Loucy (cell line): Measurements from ENCODE around the gene TNRC6C.

Source experiments
- EZH2phosphoT487 ChIP-seq: fragments of 200-600 bp; IDR thresholded peaks from 2 replicates; pipeline ENCODE4 v1.6.1; 2018; ENCODE audit warnings: antibody characterized with exemption, mild to moderate bottlenecking, moderate library complexity, borderline replicate concordance
- TF ChIP-seq, protein P1 (sequence below): fragments of 200-600 bp; sonication (generic); conservative IDR thresholded peaks from 2 replicates; pipeline ENCODE4 v1.5.1; 2014; ENCODE audit warnings: mild to moderate bottlenecking, antibody characterized with exemption, low read length

DNA sequence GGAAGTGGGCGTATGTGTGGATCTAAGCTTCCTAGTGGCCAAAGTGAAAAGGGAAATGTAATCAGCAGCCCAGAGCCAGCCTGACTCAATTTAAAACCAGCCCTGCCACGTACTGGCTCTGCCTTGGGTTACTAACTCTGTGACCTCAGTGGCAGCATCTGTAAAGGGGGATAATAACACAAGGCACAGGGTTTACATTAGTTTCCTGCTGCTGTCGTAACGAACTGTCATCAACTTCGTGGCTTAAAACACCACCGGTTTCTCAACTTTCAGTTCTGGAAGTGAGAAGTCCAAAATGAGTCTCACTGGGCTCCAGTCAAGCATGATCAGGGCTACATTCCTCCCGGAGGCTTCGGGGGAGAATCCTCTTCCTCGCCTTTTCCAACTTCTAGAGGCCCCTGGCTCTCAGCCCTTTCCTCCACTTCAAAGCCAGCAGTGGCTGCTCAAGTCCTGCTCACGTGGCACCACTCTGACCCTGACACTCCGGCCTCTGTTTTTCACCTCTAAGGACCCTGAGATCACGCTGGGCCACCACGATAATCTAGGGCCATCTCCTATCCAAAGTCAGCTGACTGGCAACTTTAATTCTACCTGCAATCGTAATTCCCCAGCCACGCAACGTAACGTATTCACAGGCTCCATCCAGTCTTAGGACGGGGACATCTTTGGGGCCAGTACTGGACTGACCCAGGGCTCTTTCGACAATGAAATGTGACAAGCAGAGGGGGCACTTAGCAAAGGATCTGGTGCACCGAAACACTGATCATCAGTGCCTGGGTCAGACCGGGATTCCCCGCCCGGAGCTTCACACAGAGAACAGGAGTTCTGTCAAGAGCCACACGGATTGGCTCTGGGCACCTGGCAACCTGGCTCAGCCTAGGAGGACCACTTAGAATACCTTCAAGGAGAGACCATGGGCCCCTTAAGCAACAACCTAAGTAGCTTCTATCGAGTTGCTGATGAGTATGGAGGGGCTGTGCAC lies 155.6 kb downstream of the TNRC6C start:
- TF ChIP-seq, protein P1, sequence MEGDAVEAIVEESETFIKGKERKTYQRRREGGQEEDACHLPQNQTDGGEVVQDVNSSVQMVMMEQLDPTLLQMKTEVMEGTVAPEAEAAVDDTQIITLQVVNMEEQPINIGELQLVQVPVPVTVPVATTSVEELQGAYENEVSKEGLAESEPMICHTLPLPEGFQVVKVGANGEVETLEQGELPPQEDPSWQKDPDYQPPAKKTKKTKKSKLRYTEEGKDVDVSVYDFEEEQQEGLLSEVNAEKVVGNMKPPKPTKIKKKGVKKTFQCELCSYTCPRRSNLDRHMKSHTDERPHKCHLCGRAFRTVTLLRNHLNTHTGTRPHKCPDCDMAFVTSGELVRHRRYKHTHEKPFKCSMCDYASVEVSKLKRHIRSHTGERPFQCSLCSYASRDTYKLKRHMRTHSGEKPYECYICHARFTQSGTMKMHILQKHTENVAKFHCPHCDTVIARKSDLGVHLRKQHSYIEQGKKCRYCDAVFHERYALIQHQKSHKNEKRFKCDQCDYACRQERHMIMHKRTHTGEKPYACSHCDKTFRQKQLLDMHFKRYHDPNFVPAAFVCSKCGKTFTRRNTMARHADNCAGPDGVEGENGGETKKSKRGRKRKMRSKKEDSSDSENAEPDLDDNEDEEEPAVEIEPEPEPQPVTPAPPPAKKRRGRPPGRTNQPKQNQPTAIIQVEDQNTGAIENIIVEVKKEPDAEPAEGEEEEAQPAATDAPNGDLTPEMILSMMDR, result no peak
- TF ChIP-seq EZH2phosphoT487, result no peak
